GM10847 (cell line): ENCODE data around the gene LPAR5.
A peak's percentile ranks its signal among the peaks of the same experiment; 100 is the strongest.

Experiments
- POLR2A ChIP-seq: IDR thresholded peaks from 2 replicates; pipeline ENCODE4 v1.6.1; 2011; ENCODE audit not compliant: insufficient read length; ENCODE audit errors: extremely low read depth

Gene LPAR5

GRCh38 chr12:6635856-6636531 is at the start of gene LPAR5:
LPAR5 (minus strand) TSS chr12:6635959; CDS start chr12:6621248, 14,711 bp downstream.
- peak; percentile 53 for TF ChIP-seq POLR2A

DNA sequence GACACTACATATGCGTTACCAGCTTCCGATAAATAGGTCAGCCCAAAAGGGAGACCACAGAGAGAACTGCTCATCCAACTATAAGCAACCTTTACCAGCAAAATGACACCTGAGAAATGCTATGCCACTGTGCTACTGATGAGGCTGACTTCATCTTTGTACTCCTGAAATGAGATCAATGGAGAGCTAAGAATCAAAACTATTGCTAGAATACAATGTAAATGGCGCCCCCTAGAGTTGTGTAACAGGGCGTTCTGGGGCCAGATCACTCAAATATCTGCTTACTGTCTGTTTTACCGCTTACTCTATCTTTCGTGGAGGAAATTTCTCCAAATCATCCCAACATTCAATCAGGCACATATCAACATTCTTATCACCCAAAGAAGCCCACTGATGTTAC is 48.9 kb upstream of the LPAR5 start:
- no peak for TF ChIP-seq POLR2A

DNA sequence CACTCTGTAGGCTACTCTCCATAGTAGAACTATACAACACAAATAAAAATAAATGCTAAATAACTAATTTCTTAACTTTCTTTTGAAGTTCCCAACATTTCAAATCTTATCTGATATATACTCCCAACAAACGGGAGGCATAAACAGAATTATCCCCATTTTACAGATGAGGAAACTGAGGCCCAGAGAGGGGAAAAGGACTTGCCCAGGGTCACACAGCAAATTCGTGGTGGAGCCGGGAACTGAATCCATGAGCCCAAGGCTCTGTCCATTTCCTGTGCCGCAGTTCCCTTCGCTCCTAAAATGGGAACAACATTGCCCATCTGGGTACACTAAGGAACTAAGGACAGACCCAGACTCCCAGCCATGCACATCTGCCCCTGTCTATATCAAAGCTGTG is 41.2 kb upstream of the LPAR5 start:
- no peak for TF ChIP-seq POLR2A

DNA sequence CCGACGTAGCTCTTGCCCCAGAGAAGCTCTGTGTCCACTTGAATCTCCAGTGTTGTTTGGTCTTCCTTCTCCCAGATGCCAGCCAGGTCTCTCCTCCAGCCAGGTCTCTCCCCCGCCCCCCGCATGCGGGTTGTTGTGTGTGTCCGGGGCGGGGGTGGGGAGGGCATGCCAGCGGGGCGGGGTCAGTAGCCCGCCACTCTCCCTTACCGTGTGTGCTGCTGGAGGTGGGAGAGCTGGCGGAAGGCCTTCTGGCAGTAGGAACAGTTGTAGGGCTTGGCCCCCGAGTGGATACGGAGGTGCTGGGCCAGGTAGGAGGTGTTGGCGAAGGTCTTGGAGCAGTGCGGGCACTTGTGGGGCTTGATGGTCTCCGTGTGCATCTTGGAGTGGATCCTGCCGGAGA is 36.4 kb upstream of the LPAR5 start:
- TF ChIP-seq POLR2A: no peak

DNA sequence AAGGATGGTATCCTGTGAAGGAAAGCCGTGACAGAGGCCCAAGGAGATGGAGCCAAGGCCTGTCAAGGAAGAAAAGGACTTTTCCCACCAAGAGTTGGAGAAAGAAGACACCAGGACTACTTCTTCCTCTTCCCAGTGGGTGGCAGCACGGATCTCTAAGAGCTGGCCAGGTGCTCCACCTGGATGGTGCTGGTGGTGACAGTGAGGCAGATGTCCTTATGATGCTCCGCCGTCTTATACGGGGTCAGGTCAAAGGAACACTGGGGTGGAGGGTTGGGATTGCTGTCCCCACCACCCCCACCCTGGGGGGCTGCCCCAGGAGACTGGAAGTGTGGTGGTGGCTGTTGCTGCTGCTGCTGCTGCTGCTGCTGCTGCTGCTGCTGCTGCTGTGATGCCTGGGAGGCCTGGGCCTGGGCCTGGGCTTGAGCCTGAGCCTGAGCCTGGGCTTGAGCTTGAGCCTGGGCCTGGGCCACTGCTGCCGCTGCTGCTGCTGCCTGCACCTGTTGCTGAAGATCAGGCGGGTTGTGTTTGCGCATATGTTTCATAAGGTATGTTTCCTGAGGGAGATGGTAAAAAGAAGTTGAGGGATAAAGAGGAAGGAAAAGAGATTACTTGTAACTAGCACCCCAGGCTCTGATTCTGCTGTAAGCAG is 31.9 kb upstream of the LPAR5 start:
- no peak for TF ChIP-seq POLR2A

DNA sequence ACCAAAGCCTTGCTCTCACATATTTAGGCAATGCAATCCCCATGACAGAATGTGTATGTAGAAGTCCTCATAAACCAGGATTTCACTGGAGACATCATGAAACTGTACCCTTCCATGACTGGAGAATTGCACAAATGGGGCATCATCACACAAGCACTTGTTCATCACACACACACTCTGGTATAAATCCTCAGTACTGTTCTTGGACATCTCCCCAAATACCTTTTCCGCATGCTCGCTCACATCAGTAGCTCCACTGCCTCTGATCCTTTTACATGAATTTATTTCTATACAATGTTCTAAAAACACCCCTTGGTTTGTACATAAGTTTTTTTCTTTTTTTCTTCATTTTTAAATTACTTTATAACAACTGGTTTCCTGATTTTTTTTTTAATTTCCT is 30.5 kb upstream of the LPAR5 start:
- no peak for TF ChIP-seq POLR2A

GRCh38 chr12:6664902-6665301 is 29.1 kb upstream of the LPAR5 start:
- no peak for TF ChIP-seq POLR2A

DNA sequence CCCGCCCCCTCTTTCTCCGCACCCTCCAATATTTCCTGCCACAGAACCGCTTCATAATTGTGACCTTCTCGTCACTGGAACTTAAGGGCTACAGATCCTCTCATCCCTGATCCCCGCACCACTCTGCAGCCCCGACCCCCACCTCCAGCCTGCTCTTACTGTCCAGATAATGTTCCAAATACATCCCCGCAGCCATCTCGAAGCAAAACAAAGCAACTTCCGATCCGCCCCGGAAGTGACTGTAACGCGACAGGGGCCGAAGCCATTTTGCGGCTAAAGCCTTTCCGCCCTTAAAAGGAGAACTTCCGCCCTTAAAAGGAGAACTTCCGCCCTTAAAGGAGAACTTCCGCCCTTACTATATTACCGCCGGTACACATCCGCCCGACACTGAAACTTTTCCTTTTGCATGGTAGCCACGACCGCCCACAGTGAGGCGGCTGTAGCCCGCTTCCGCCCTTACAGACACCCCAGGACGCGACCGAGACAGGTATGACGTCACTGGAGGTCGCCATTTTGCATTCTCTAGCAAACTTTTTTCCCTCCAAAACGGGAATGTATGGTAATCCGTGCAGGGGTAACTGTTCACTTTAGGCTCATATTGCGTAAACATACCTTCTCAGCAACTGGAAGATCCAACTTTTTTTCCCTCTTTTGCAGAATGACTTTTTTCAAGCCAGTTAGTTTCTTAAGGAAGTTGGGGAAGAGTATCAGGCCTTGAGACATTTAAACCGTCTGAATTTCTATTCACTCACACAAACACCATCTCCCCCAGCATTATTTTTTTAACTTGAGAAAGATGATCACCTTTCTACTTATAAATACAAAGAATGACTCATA is 27.4 kb upstream of the LPAR5 start, which contains the start of gene ING4:
TSS of gene ING4 (minus strand) at position 214 of the 837 bp plus-strand sequence. CDS start at position 196, 18 bp downstream.
- TF ChIP-seq POLR2A: peak; percentile 27

DNA sequence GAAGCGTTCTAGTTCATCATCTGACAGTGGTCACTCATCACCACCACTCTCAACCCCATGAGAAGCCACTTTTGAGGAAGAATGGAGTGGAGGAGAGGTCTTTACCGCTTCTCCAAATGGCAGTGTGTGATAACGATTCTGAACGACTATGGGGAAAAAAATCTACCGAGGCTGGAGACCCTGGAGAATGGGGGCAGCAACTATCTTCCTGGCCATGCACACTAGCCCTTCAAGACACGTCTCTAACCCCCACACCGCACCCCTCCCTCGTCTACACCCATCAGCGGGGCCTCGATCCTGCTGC is 26.8 kb upstream of the LPAR5 start:
- TF ChIP-seq POLR2A: no peak

DNA sequence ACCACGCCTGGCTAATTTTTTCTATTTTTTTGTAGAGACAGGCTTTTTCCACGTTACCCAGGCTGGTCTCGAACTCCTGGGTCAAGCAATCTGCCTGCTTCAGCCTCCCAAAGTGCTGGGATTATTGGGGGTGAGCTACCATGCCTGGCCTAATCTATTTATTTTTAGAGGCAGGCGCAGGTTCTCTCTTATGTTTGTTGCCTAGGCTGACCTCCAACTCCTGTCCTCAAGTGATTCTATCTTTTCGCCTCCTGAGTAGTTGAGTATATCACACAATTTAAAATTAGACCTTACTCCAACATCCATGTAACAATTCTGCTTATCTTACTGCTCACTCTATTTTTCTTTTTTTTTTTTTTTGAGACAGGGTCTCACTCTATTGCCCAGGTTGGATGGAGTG is 18.2 kb upstream of the LPAR5 start:
- TF ChIP-seq POLR2A: no peak

GRCh38 chr12:6653342-6653741 is 17.6 kb upstream of the LPAR5 start:
- no peak for TF ChIP-seq POLR2A

DNA sequence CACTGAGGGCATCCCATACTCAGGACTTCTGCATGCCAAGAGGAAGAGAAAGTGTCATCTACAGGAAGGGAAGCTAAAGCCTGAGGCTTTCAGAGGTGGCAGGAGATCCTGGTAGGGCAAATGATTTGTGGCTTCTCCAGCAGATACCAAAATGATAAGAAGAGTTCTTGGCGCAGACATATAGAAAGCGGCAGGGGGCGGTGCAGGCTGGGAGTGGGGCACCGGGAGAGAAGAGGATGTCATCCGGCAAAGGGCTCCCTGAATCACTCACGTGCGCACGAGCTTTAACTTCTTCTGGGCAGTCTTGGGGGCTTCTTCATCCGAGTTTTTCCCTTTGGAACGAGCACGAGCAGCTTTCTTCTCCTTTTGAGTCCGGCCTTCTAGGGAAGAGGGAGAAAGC is 16.6 kb upstream of the LPAR5 start:
- no peak for TF ChIP-seq POLR2A

GRCh38 chr12:6650832-6651231 is 15.1 kb upstream of the LPAR5 start:
- no peak for TF ChIP-seq POLR2A

- peak; percentile 16 for TF ChIP-seq POLR2A
Observed at GRCh38 chr12:6647083-6647604, 11.4 kb upstream of the LPAR5 start, which contains the start of gene ACRBP. ACRBP (minus strand) TSS chr12:6647432; CDS start chr12:6647366, 66 bp downstream.

DNA sequence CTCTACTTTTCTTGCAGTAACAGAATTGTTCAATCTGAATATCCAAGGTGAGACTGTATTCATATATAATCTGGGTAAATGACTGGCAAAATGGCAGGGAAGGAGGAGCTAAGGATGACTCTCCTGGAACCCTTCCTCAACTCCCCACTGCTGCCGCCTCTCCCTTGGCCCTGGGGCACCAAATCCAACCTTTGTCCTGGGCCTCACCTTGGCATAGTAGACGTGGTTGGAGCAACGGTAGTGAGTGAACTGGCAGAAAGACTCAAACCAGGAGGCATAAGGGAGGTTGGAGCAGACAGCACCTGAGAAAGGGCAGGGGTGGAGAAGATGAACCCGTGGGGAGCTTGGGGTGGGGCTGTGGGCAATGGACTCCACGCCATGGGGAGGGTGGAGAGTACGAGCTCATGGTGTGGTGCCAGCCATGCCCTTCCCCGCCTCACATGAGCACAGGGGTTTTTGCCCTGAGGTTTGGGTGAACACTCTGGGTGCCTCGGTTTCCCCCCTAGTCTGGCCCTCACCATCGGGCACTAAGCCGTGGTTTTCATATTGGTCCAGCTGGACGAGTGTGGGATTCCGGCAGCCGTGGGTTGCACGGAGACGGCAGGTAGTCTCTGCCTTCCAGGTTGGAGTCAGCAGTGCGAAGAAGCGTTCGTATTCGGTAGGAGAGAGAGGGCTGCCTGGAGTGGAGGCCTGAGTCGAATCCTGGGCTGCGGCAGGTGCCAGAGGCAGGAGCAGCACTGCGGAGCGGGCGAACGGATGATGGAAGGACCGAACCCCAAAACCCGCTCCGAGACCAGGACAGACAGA is 10.7 kb upstream of the LPAR5 start:
- no peak for TF ChIP-seq POLR2A
